Neural crest cell (in vitro differentiated cells): ENCODE data around the gene SGCE. TPM values are rescaled to one million over a fixed set of nuclear protein-coding genes. Genes with fewer than 3 reads are reported as not detected.

Experiments
- DNase-seq: peaks from one replicate; pipeline ENCODE4 v3.0.0; 2021; ENCODE audit warnings: low read depth, mixed read lengths, low spot score
- H3K27ac Mint-ChIP-seq: one replicate; pipeline ENCODE4 v1.8.0; 2021; ENCODE audit warnings: mild to moderate bottlenecking, mixed read lengths; ENCODE audit not compliant: unreplicated experiment
- H3K27me3 Mint-ChIP-seq: 2 replicates; pipeline ENCODE4 v1.8.0; 2021; ENCODE audit warnings: low read depth, mild to moderate bottlenecking, mixed read lengths
- H3K36me3 Mint-ChIP-seq: 2 replicates; pipeline ENCODE4 v1.8.0; 2021; ENCODE audit warnings: low read depth, mild to moderate bottlenecking, mixed read lengths
- H3K4me1 Mint-ChIP-seq: 2 replicates; pipeline ENCODE4 v1.8.0; 2021; ENCODE audit warnings: mixed read lengths
- H3K4me3 Mint-ChIP-seq: one replicate; pipeline ENCODE4 v1.8.0; 2021; ENCODE audit warnings: mild to moderate bottlenecking, mixed read lengths
- H3K9me3 Mint-ChIP-seq: 2 replicates; pipeline ENCODE4 v1.8.0; 2021; ENCODE audit warnings: mixed read lengths
- total RNA-seq: library from RNA; stranded (reverse); gene quantifications from 2 replicates; pipeline ENCODE4 v1.2.1, GENCODE V29; 2021
- TF ChIP-seq, protein P1 (sequence below): fragments of 200-600 bp; sonication (generic); conservative IDR thresholded peaks from 2 replicates; pipeline ENCODE4 v1.5.0; 2021; ENCODE audit warnings: antibody characterized with exemption, mild to moderate bottlenecking

Gene SGCE
- total RNA-seq, 1 donor from 2014 or later = 44.9 TPM

DNA sequence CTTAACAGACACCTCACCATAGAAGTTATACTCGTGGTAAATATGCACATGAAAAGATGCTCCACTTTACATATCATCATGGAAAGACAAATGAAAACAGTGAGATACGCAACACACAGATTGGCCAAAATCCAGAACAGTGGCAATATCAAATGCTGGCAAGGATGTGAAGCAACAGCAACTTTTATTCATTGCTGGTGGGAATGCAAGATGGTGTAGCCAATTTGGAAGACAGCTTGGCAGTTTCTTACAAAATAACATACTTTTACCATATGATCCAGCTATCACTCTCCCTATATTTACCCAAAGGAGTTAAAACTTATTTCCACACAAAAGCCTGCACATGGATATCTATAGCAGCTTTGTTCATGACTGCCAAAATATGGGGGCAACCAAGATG, 46.4 kb downstream of the SGCE start:
- no peaks in the 10 kb centered on the region for H3K4me1 Mint-ChIP-seq
- no peak for DNase-seq
- H3K36me3 Mint-ChIP-seq = peaks cover 29% of the 10 kb centered on the region
- peaks cover 7% of the 10 kb centered on the region for H3K9me3 Mint-ChIP-seq
- no peak overlapping the region for H3K27ac Mint-ChIP-seq
- TF ChIP-seq, protein P1, sequence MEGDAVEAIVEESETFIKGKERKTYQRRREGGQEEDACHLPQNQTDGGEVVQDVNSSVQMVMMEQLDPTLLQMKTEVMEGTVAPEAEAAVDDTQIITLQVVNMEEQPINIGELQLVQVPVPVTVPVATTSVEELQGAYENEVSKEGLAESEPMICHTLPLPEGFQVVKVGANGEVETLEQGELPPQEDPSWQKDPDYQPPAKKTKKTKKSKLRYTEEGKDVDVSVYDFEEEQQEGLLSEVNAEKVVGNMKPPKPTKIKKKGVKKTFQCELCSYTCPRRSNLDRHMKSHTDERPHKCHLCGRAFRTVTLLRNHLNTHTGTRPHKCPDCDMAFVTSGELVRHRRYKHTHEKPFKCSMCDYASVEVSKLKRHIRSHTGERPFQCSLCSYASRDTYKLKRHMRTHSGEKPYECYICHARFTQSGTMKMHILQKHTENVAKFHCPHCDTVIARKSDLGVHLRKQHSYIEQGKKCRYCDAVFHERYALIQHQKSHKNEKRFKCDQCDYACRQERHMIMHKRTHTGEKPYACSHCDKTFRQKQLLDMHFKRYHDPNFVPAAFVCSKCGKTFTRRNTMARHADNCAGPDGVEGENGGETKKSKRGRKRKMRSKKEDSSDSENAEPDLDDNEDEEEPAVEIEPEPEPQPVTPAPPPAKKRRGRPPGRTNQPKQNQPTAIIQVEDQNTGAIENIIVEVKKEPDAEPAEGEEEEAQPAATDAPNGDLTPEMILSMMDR = no peak
- no peak overlapping the region for H3K4me3 Mint-ChIP-seq
- H3K27me3 Mint-ChIP-seq = no peaks in the 10 kb centered on the region

DNA sequence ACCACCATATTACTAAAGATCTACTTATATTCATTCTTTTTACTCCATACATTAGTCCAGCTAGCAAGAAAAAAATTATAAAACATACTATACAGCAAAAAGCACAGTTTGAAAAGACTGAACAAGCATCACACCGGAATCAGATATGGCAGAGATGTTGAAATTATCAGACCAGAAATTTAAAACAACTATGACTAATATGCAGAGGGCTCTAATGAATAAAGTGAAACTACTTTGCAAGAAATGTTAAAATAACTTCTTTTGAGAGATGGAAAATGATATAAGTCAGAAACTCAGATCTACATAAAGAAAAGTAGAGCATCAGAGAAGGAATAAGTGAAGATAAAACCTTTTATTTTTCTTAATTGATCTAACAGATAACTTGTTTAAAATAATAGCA, 50.9 kb downstream of the SGCE start:
- Mint-ChIP-seq H3K4me1 (no peaks in the 10 kb centered on the region), H3K9me3 (peaks cover 5% of the 10 kb centered on the region), H3K27ac (no peak overlapping the region), H3K36me3 (peaks cover 28% of the 10 kb centered on the region), H3K27me3 (no peaks in the 10 kb centered on the region), H3K4me3 (no peak overlapping the region)
- TF ChIP-seq, protein P1 = no peak
- no peak for DNase-seq

GRCh38 chr7:94602181-94602580, 53.8 kb downstream of the SGCE start:
- H3K4me1 Mint-ChIP-seq = no peaks in the 10 kb centered on the region
- DNase-seq = no peak
- H3K27ac Mint-ChIP-seq = no peak overlapping the region
- H3K4me3 Mint-ChIP-seq = no peak overlapping the region
- TF ChIP-seq, protein P1 = no peak
- no peaks in the 10 kb centered on the region for H3K27me3 Mint-ChIP-seq
- H3K36me3 Mint-ChIP-seq = peaks cover 17% of the 10 kb centered on the region
- H3K9me3 Mint-ChIP-seq = peaks cover 3% of the 10 kb centered on the region

DNA sequence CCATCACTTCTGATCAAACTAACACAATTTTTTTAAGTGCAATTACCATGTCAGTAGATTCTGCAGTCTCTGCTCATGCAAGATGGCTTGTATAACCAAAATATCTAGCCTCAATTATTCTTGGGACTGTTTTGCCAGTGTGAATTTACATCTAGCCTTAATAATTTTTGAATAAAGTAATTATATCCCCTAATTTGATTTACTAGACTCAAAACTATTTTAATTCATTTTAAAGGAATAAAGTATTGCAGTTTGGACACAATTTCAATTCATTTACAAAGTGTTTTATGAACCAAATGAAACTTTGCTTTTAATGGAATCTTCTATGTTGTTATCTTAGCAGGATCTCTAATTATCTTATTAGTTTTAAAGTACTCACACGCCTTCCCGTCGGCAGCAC, 55.7 kb downstream of the SGCE start:
- H3K4me1 Mint-ChIP-seq = no peaks in the 10 kb centered on the region

DNA sequence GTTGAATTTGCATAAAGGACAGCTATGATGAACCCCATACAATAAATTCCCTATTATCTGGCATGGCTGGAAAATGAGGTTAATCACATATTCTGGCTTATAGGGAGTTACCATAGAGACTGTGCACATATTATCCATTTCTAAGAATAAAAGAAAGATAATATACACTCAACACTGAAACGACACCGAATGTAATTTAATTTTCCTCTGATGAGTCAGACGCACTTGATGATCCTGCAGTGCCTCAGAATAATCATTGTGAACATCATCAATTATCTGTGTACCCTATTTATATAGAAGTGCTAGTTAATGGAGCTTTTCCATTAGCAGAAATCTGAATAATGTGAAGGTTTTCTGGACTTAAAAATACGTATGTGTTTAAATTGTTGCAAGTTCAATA, 60.2 kb downstream of the SGCE start:
- no peak for DNase-seq
- Mint-ChIP-seq H3K36me3 (peaks cover 23% of the 10 kb centered on the region), H3K4me1 (peaks cover 12% of the 10 kb centered on the region), H3K4me3 (no peak overlapping the region), H3K27ac (no peak overlapping the region), H3K27me3 (no peaks in the 10 kb centered on the region), H3K9me3 (no peaks in the 10 kb centered on the region)
- TF ChIP-seq, protein P1 = no peak

More for the DNA sequence above, 55.7 kb downstream of the SGCE start:
- Mint-ChIP-seq H3K4me3 (no peak overlapping the region), H3K9me3 (no peaks in the 10 kb centered on the region), H3K27me3 (no peaks in the 10 kb centered on the region), H3K27ac (no peak overlapping the region), H3K36me3 (peaks cover 17% of the 10 kb centered on the region)
- TF ChIP-seq, protein P1 = no peak
- DNase-seq = no peak

- no peak overlapping the region for H3K27ac Mint-ChIP-seq
- H3K4me3 Mint-ChIP-seq = no peak overlapping the region
- H3K27me3 Mint-ChIP-seq = no peaks in the 10 kb centered on the region
- H3K9me3 Mint-ChIP-seq = no peaks in the 10 kb centered on the region
- TF ChIP-seq, protein P1 = no peak
- H3K4me1 Mint-ChIP-seq = peaks cover 12% of the 10 kb centered on the region
- DNase-seq = no peak
- peaks cover 23% of the 10 kb centered on the region for H3K36me3 Mint-ChIP-seq
Observed at GRCh38 chr7:94594882-94595281, 61.1 kb downstream of the SGCE start.
